ENCODE results near the gene DNAH12. TPM values are rescaled to one million over a fixed set of nuclear protein-coding genes. Genes with fewer than 3 reads are reported as not detected.

The DNAH12 gene
- total and polyA plus RNA-seq, 2 of the 13 experiments (the other 11 are each of a cell fraction or from before 2014, with no cell fraction given): 0.11 TPM

GRCh38 chr3:57283334-57283733, 260.8 kb downstream of the DNAH12 start (continued):
- no peak for TF ChIP-seq PHB2 (IDR thresholded peaks at IDR 0.05; ENCODE audit: partially characterized antibody)

- ChIA-PET CTCF (ENCODE audit: low intra/inter-chr PET ratio, low total read pairs) (no interaction called here), POLR2A (no interaction called here)
- H3K9me3 ChIP-seq (ENCODE audit: low read length): peaks cover 8% of the 10 kb centered on the region
- no peak overlapping the region for H3K4me3 ChIP-seq (replicated peaks in 1 of 3; ENCODE audit: insufficient read depth in 1 of 3, low read depth in 2 of 3, low read length in 3 of 3)
- no peak for TF ChIP-seq HOXA3 (CRISPR knock-in tag; IDR thresholded peaks at IDR 0.05)
- TF ChIP-seq ZSCAN31 (CRISPR knock-in tag; IDR thresholded peaks at IDR 0.05; ENCODE audit: low read depth): no peak
- TF ChIP-seq ZNF589 (CRISPR knock-in tag; conservative IDR thresholded peaks at IDR 0.05): no peak
- TF ChIP-seq TIGD3 (CRISPR knock-in tag; IDR thresholded peaks at IDR 0.05; ENCODE audit: borderline replicate concordance): no peak
- no peak for TF ChIP-seq GPN1 (CRISPR knock-in tag; IDR thresholded peaks at IDR 0.05; ENCODE audit: borderline replicate concordance)
- no peak for TF ChIP-seq ETV6 (CRISPR knock-in tag; conservative IDR thresholded peaks at IDR 0.05)
- no peak for TF ChIP-seq ZNF572 (CRISPR knock-in tag; IDR thresholded peaks at IDR 0.05)
- TF ChIP-seq EHMT2 (IDR thresholded peaks at IDR 0.05; ENCODE audit: borderline replicate concordance, low read depth, low read length): no peak
- TF ChIP-seq ZFP41 (CRISPR knock-in tag; IDR thresholded peaks at IDR 0.05; ENCODE audit: borderline replicate concordance): no peak
- no peak for TF ChIP-seq SP1 (IDR thresholded peaks at IDR 0.05)
- no peak for TF ChIP-seq SP1 (CRISPR knock-in tag; IDR thresholded peaks at IDR 0.05)
- TF ChIP-seq SP2 (CRISPR knock-in tag; IDR thresholded peaks at IDR 0.05): no peak
- TF ChIP-seq ZBTB38 (CRISPR knock-in tag; IDR thresholded peaks at IDR 0.05): no peak
- TF ChIP-seq KDM3A (CRISPR knock-in tag; IDR thresholded peaks at IDR 0.05; ENCODE audit: low read depth): no peak
- TF ChIP-seq MEIS1 (CRISPR knock-in tag; IDR thresholded peaks at IDR 0.05; ENCODE audit: borderline replicate concordance): no peak
- no peak for TF ChIP-seq POLR2AphosphoS2 (IDR thresholded peaks at IDR 0.05; ENCODE audit: low read depth, low read length)
- TF ChIP-seq SP140L (CRISPR knock-in tag; IDR thresholded peaks at IDR 0.05; ENCODE audit: borderline replicate concordance): no peak
- intact Hi-C loops (cut with micrococcal nuclease; ENCODE audit: unreplicated experiment): no loop called here
- H3K27me3 ChIP-seq (ENCODE audit: control insufficient read depth in 1 of 2, insufficient read depth in 2 of 2, low read length in 2 of 2): no peaks in the 10 kb centered on the region
- BruUV-seq (replicated peaks): no TSS peak
- H3K36me3 ChIP-seq (replicated peaks in 1 of 2; ENCODE audit: control insufficient read depth in 1 of 2, insufficient read depth in 2 of 2, low read length in 2 of 2): no peaks in the 10 kb centered on the region
- in situ Hi-C loops (cut with HindIII; ENCODE audit: extremely low pct_ligation_motif_present, low pct_unique_long_range_greater_than_20kb): no loop called here
- no peaks in the 10 kb centered on the region for H3K79me2 ChIP-seq (ENCODE audit: insufficient read depth, low read length)
- H4K20me1 ChIP-seq (ENCODE audit: insufficient read depth, low read length): no peaks in the 10 kb centered on the region
- 5% methylated on average over 1 of the region's 1 CpG for WGBS (ENCODE audit: low lambda C conversion rate)
- no peak overlapping the region for H3K4me2 ChIP-seq (ENCODE audit: low read depth, low read length)
- no peaks in the 10 kb centered on the region for H3K4me1 ChIP-seq (ENCODE audit: insufficient read depth, low read length)
- FAIRE-seq (no peak), DNase-seq (ENCODE audit: low spot score) (no peak), ATAC-seq (no peak)
- H3K9ac ChIP-seq (ENCODE audit: insufficient read depth, low read depth, low read length): no peak overlapping the region
- H2AFZ ChIP-seq (ENCODE audit: low read length): no peak overlapping the region
- no peak overlapping the region for H3K27ac ChIP-seq (ENCODE audit: extremely low read length, insufficient read depth, low read length)
These were observed 262.4 kb downstream of the DNAH12 start for GRCh38 chr3:57281715-57282114.

Measured in HepG2 (cell line).